Stimulated activated CD4-positive, alpha-beta T cell treated with anti-CD3 and anti-CD28 coated beads, TNF-alpha, amount 100 ng/mL, for 24 hours (primary cell): ENCODE data around the gene IL13RA2.

Experiments used
- DNase-seq, 3 experiments: peaks; one replicate each; pipeline ENCODE4 v3.0.0-alpha.2; 2020; ENCODE audit warnings: low read depth in 3 of 3

The IL13RA2 gene

GRCh38 chrX:114997779-114998178, 19.6 kb downstream of the IL13RA2 start:
- no peak for DNase-seq

- DNase-seq: no peak
Measured at GRCh38 chrX:114985967-114986592, 31.3 kb downstream of the IL13RA2 start.

- DNase-seq: no peak
Measured at GRCh38 chrX:114976292-114976691, 41.1 kb downstream of the IL13RA2 start.

GRCh38 chrX:114973013-114973412, 44.4 kb downstream of the IL13RA2 start:
- no peak for DNase-seq

GRCh38 chrX:114970806-114971205, 46.6 kb downstream of the IL13RA2 start:
- no peak for DNase-seq

GRCh38 chrX:114964374-114964773, 53.0 kb downstream of the IL13RA2 start:
- DNase-seq: no peak

- no peak for DNase-seq
Measured at GRCh38 chrX:114962209-114962608, 55.2 kb downstream of the IL13RA2 start.

GRCh38 chrX:114959729-114960128, 57.7 kb downstream of the IL13RA2 start:
- DNase-seq: no peak
